Progenitor cell of endocrine pancreas (in vitro differentiated cells): ENCODE data around the gene AIFM2. TPM values are rescaled to one million over a fixed set of nuclear protein-coding genes. Genes with fewer than 3 reads are reported as not detected.

Source experiments
- DNase-seq: peaks from one replicate; pipeline ENCODE4 v3.0.0; 2021; ENCODE audit warnings: low spot score; ENCODE audit not compliant: unreplicated experiment
- H3K27ac Mint-ChIP-seq: 2 replicates; pipeline ENCODE4 v1.8.0; 2021; ENCODE audit warnings: mild to moderate bottlenecking, moderate library complexity, mixed read lengths
- H3K27me3 Mint-ChIP-seq: 2 replicates; pipeline ENCODE4 v1.8.0; 2021; ENCODE audit warnings: mixed read lengths
- H3K36me3 Mint-ChIP-seq: 2 replicates; pipeline ENCODE4 v1.8.0; 2022; ENCODE audit warnings: mixed read lengths; ENCODE audit not compliant: insufficient read depth
- H3K4me1 Mint-ChIP-seq: 2 replicates; pipeline ENCODE4 v1.8.0; 2021; ENCODE audit warnings: low read depth, mixed read lengths
- H3K4me3 Mint-ChIP-seq: 2 replicates; pipeline ENCODE4 v1.8.0; 2021; ENCODE audit warnings: low read depth, mild to moderate bottlenecking, moderate library complexity, mixed read lengths
- H3K9me3 Mint-ChIP-seq: 2 replicates; pipeline ENCODE4 v1.8.0; 2021; ENCODE audit warnings: low read depth, mixed read lengths
- CTCF ChIP-seq: fragments of 200-600 bp; sonication (generic); IDR thresholded peaks from one replicate; pipeline ENCODE4 v1.5.0; 2021; ENCODE audit warnings: antibody characterized with exemption, mild to moderate bottlenecking; ENCODE audit not compliant: unreplicated experiment
- total RNA-seq: library from RNA; stranded (reverse); gene quantifications from 2 replicates; pipeline ENCODE4 v1.2.1, GENCODE V29; 2021

Gene AIFM2
- total RNA-seq, 1 donor from 2014 or later = 10.9 TPM

- no peak overlapping the region for H3K4me3 Mint-ChIP-seq
- TF ChIP-seq CTCF = no peak
- no peak overlapping the region for H3K27ac Mint-ChIP-seq
- DNase-seq = no peak
- H3K27me3 Mint-ChIP-seq = no peaks in the 10 kb centered on the region
- peaks cover 10% of the 10 kb centered on the region for H3K4me1 Mint-ChIP-seq
- peaks cover 5% of the 10 kb centered on the region for H3K36me3 Mint-ChIP-seq
- no peaks in the 10 kb centered on the region for H3K9me3 Mint-ChIP-seq
Measured at GRCh38 chr10:70122742-70123141, 9.9 kb downstream of the AIFM2 start.

GRCh38 chr10:70121281-70121949, 11.2 kb downstream of the AIFM2 start:
- no peak overlapping the region for H3K27ac Mint-ChIP-seq

GRCh38 chr10:70120417-70120816, 12.2 kb downstream of the AIFM2 start:
- no peak for DNase-seq
- Mint-ChIP-seq H3K9me3 (no peaks in the 10 kb centered on the region), H3K36me3 (peaks cover 14% of the 10 kb centered on the region), H3K27ac (no peak overlapping the region), H3K4me1 (peaks cover 12% of the 10 kb centered on the region), H3K4me3 (no peak overlapping the region), H3K27me3 (no peaks in the 10 kb centered on the region)
- TF ChIP-seq CTCF = no peak

More at GRCh38 chr10:70121281-70121949, 11.2 kb downstream of the AIFM2 start:
- Mint-ChIP-seq H3K4me3 (no peak overlapping the region), H3K27me3 (no peaks in the 10 kb centered on the region), H3K4me1 (peaks cover 10% of the 10 kb centered on the region), H3K36me3 (peaks cover 8% of the 10 kb centered on the region), H3K9me3 (no peaks in the 10 kb centered on the region)
- no peak for TF ChIP-seq CTCF
- DNase-seq = no peak

- Mint-ChIP-seq H3K27ac (no peak overlapping the region), H3K4me1 (peaks cover 12% of the 10 kb centered on the region), H3K4me3 (no peak overlapping the region), H3K36me3 (peaks cover 12% of the 10 kb centered on the region), H3K9me3 (no peaks in the 10 kb centered on the region), H3K27me3 (no peaks in the 10 kb centered on the region)
- DNase-seq = no peak
- TF ChIP-seq CTCF = no peak
Measured at GRCh38 chr10:70119623-70120022, 13.0 kb downstream of the AIFM2 start.

- H3K27me3 Mint-ChIP-seq = no peaks in the 10 kb centered on the region
- no peak overlapping the region for H3K27ac Mint-ChIP-seq
- no peaks in the 10 kb centered on the region for H3K9me3 Mint-ChIP-seq
- peaks cover 12% of the 10 kb centered on the region for H3K4me1 Mint-ChIP-seq
- TF ChIP-seq CTCF = no peak
- no peak for DNase-seq
- H3K36me3 Mint-ChIP-seq = peaks cover 12% of the 10 kb centered on the region
- H3K4me3 Mint-ChIP-seq = no peak overlapping the region
Measured at GRCh38 chr10:70119197-70119596, 13.4 kb downstream of the AIFM2 start.
